ENCODE data around the gene PMS1.
"Not testable (repeated sequence)": the region's sequence is repeated elsewhere in the genome, so short reads cannot be mapped to it uniquely, and the experiment has no call there.

PMS1 gene

DNA sequence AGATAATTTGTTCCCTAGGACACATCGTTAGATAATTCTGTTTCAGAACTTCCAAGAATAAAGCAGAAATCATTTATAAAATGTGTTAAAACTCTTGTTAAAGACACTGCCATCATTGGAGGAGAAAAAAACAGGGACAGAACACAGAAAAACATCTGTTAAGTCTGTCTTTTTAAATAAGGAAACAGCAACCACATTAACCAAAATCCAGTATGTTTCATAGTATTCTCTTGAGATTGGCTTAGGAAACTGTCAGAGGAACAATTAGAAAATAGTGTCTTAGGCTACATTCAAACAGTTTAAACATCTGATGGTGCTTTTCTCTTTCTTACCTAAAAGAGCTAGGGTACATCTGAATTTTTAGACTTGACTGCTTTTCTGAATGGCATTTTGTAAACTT lies 81.6 kb downstream of the PMS1 start:
- no peak for DNase-seq (ENCODE audit: low spot score)

DNA sequence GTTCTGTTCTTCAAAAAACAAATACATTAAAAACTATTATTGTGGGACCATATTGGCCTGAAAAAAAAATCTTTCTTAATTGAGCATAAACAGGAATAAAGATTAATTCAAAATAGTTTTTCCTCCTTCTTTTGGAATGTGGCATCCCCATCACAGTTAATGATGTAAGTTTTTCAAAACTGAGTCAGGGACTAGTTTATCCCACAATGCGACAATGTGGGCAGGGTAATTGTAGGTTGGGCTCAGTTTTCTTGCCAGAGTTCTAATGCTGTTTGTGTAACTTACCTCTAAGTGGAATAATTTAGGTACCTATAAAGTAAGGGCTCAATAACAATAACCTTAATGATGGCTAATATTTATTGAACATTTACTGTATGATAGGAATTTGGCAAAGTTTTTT lies 82.0 kb downstream of the PMS1 start:
- DNase-seq (ENCODE audit: low spot score) = no peak

DNA sequence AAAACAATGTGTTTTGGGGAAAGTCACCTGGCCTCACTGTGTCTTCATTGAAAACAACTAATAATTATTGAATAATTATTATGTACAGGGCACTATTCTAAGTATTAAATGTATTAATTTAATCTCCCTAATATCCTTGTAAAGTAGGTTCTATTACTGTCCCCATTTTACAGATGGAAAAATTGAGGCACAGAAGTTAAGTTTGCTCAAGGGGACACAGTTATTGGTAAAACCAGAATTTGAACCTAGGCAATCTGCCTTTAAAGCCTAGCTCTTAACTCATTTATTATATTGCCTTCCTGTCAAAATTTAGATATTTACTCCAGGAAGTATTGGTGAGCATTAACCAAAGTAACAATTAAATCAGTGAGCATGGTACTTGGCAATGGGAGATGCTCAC lies 84.6 kb downstream of the PMS1 start:
- DNase-seq (ENCODE audit: low spot score) = no peak

- DNase-seq (ENCODE audit: low spot score) = no peak
These were observed 86.3 kb downstream of the PMS1 start for GRCh38 chr2:189870381-189871085.

- no peak for DNase-seq (ENCODE audit: low spot score)
These were observed 89.4 kb downstream of the PMS1 start for GRCh38 chr2:189873696-189874095.

GRCh38 chr2:189874586-189875320 lies 90.5 kb downstream of the PMS1 start:
- no peak for DNase-seq (ENCODE audit: low spot score)

- no peak for DNase-seq (ENCODE audit: low spot score)
These were observed 92.0 kb downstream of the PMS1 start for GRCh38 chr2:189876271-189876670.

DNA sequence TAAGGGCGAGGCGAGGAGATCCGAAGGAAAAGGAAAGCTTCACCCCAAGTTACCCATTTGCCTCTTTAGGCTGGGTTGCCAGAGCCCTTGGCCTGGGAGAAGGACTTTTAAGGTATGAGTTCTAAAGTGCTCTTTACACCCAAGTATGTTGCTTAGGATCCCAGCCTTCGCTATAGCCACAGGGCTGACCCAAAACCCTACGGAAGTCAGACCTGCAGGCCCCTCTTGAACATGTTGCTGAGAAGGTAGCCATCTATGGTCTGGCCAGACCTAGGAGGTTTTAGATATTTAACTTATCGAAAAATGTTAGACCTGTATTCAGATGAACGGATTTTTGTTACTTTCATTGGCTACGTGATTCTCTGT lies 95.4 kb downstream of the PMS1 start:
- DNase-seq (ENCODE audit: low spot score) = no peak

DNA sequence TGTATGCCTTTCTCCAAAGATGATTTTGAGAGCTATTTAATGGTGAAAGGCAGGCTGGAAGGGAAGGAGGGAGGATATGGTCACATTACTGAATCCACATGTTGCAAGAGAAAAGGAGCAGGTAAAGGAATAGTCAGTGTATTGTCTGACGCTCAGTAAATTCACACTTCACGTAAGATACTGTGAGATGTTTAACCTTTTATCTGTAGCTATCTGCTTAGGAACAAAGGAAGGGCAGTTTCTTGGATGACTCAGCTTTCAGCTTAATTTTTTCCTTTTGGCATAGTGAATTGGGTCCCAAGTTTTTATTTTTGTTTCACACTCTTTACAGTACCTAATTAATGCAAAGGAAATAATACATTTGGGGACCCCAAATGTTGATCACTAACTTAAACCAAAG lies 96.2 kb downstream of the PMS1 start:
- no peak for DNase-seq (ENCODE audit: low spot score)

DNA sequence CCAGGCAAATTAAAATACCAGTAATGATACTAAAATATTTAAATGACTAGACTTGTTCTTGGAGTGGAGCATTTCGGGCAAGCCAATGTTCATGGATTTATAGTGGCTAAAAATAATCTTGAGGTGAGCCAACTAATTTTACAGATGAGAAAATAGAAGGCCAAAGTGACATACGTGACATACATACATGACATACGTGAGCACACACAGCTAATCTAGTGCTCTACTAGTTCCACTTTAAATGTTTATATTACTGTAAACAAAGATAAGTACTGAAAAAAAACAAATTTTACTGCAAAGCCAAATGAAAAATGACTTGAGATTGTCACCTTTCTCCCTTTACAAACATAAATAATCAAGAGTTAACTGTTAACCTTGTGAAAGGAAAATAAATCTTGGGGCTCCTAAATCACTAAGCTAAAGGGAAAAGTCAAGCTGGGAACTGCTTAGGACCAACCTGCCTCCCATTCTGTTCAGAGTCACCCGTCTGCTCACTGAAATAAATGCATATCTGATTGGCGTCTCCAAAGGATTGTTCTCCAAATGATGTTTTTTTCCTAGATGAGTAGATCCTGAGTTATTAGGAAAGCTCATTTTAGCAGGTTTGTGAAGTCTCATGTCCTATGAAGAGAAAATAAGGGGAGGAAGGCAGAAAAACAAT lies 96.7 kb downstream of the PMS1 start:
- DNase-seq (ENCODE audit: low spot score) = no peak

GRCh38 chr2:189885368-189885767 lies 101.1 kb downstream of the PMS1 start:
- no peak for DNase-seq (ENCODE audit: low spot score)

- not testable (repeated sequence) for DNase-seq (ENCODE audit: low spot score)
These were observed 108.5 kb downstream of the PMS1 start for GRCh38 chr2:189892546-189893294.

- DNase-seq (ENCODE audit: low spot score) = no peak
These were observed 112.6 kb downstream of the PMS1 start for GRCh38 chr2:189896809-189897208.

GRCh38 chr2:189899101-189899500 lies 114.9 kb downstream of the PMS1 start:
- no peak for DNase-seq (ENCODE audit: low spot score)

DNA sequence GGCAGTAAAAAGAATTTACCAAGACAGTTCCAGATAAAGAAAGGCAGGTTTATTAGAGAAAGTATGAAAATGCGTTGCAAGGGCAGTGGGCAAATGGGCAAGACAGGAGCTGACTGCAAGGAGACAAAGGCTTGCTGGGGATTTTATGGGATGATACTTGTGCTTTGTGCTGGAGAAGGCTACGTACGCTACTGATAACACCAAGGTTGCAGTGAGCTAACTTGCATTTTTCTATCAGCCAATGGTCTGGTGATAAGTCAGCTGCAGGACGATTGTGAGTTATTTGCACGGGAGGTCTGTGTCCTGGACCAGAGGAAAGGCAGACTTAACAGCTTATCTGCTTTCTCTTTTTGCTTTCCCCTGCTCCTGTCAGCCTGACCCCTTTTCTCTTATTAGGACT lies 116.5 kb downstream of the PMS1 start:
- DNase-seq (ENCODE audit: low spot score) = no peak

GRCh38 chr2:189901664-189902063 lies 117.4 kb downstream of the PMS1 start:
- no peak for DNase-seq (ENCODE audit: low spot score)

GRCh38 chr2:189913821-189914220 lies 129.6 kb downstream of the PMS1 start:
- no peak for DNase-seq (ENCODE audit: low spot score)

GRCh38 chr2:189916651-189917050 lies 132.4 kb downstream of the PMS1 start:
- DNase-seq (ENCODE audit: low spot score) = no peak
